ENCODE data around the gene TCF3.

DNA sequence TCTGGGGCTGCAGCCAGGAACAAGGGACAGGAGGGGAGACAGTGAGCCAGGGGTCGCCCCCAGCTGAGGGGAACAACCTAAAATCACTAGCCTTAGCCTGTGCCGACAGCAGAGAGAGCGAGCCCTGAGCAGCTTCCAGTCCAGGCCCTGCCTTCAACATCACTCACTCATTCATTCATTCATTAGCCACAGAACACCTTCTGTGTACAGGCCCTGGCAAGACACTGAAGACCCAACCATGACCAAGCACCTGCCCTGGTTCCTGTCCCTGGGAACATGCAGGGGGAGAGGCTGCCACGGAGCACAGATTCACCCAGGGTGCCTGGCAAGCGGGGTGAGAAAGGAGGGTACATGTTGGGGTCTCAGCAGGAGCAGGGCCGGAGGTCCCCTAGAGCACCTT, 89.2 kb downstream of the TCF3 start:
- TF ChIP-seq EZH2 (IDR thresholded peaks at IDR 0.05; ENCODE audit: borderline replicate concordance) (no peak), CTCF (IDR thresholded peaks at IDR 0.05; ENCODE audit: poor library complexity) (no peak), EZH2phosphoT487 (IDR thresholded peaks at IDR 0.05; ENCODE audit: low read depth, severe bottlenecking, unreplicated experiment) (no peak)

Data from hepatocyte (in vitro differentiated cells).